ENCODE measurements around the gene KLHL29. TPM values are rescaled to one million over a fixed set of nuclear protein-coding genes. Genes with fewer than 3 reads are reported as not detected.

Gene KLHL29
- total RNA-seq, 2 donors from 2014 or later = 2.0 to 4.2 TPM

DNA sequence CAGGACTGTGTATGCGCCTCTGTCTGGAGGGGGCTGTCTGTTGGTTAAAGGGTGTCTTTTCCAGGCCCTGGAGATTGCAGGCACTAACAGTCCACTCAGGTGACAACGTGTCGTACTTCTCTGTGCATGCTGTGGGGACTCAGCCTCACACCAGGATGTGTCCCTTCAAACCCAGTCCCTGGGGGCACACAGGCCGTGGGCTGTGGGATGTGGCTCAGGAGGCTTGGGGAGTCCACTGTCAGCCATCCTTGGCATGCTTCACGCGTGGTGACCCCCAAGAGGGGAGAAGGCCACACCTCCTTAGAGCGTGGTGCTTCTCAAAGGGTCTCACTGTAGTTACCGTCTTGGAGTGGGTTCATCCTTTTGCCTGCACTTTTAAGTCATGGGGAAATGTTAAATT lies 127.8 kb downstream of the KLHL29 start:
- TF ChIP-seq, protein P1, sequence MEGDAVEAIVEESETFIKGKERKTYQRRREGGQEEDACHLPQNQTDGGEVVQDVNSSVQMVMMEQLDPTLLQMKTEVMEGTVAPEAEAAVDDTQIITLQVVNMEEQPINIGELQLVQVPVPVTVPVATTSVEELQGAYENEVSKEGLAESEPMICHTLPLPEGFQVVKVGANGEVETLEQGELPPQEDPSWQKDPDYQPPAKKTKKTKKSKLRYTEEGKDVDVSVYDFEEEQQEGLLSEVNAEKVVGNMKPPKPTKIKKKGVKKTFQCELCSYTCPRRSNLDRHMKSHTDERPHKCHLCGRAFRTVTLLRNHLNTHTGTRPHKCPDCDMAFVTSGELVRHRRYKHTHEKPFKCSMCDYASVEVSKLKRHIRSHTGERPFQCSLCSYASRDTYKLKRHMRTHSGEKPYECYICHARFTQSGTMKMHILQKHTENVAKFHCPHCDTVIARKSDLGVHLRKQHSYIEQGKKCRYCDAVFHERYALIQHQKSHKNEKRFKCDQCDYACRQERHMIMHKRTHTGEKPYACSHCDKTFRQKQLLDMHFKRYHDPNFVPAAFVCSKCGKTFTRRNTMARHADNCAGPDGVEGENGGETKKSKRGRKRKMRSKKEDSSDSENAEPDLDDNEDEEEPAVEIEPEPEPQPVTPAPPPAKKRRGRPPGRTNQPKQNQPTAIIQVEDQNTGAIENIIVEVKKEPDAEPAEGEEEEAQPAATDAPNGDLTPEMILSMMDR (IDR thresholded peaks at IDR 0.05) = no peak
- H3K36me3 ChIP-seq = no peaks in the 10 kb centered on the region
- DNase-seq (ENCODE audit: low spot score) = no peak
- peaks cover 0 to 6% of the 10 kb centered on the region in 2 donors for H3K4me1 ChIP-seq
- H3K4me3 ChIP-seq = no peak overlapping the region
- no peaks in the 10 kb centered on the region for H3K9me3 ChIP-seq
- H3K27ac ChIP-seq = no peak overlapping the region
- H3K27me3 ChIP-seq = no peaks in the 10 kb centered on the region

DNA sequence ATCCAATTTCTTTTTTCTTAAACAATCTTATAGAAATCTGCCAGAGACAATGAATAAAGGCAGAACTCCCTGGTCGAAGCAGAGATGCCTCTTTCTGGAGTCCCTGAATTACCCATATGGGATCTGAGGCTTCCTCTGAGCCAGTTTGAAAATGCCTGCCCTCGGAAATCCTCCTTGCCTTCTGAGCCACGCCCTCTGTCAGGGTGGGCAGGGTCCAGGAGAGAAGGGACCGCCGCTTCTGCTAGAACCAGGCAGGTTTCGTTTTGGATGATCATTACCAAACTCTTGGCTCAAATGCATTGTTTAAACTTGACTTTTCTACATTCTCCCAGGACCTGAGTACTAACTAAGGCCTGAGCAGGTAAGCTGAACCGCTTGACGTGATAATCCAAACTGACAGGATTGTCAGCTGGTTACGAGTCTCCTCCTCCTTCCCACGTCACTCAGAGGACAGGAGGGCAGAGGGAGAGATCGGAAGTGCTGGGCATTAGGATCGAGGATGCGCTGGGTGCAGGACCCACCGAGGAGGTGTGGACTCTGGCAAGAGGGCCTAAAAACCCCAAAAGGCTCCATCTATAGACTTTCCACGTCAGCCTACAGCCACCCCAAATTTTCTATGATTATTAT lies 128.4 kb downstream of the KLHL29 start:
- DNase-seq (ENCODE audit: low spot score) = no peak
- TF ChIP-seq, protein P1 (IDR thresholded peaks at IDR 0.05) = no peak
- Histone ChIP-seq H3K36me3 (no peaks in the 10 kb centered on the region), H3K27ac (no peak overlapping the region), H3K27me3 (no peaks in the 10 kb centered on the region), H3K4me3 (no peak overlapping the region), H3K4me1 (peaks cover 0 to 5% of the 10 kb centered on the region in 2 donors), H3K9me3 (no peaks in the 10 kb centered on the region)

DNA sequence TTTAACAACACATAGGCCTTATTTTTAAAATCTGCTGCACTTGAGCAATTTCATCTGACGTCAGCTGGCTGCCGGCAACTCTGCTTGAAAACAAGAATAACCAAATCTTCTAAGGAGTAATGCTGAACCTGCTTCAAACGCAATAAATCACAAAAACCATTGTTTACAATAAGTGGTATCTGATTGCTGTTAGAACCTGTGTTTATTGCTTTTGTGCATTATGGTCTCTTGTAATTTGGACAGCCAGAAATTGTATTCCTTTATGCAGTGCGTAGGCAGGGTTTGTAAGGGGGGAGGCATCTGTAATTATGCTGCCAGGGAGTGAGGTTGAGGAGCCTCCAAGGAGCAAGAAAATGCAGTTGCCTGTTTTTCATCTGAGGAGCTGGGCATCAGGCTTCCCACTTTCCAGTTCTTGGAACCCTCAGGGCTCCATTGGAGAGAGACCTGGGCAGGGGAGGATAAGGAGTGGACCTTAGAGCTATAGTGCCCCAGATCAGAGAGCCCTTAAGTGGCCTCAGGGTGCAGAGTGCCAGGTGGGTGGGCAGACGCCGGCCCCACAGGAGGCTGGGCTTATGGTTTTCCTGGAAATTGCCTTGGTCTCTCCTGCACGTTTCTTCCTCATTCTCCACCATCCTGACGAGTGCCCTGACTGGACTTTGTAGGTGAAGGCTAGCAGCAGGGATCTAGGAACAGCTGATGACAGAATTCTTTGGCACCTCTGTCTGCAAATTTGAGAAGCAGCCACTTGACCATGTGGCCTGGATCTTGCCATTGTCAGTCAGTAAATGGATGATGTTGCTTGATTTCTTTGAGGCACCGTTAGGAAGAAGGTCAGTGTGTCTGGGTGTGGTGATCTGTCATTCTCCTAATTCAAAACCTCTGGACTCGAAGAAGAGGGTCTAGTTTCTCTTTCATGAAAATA lies 129.2 kb downstream of the KLHL29 start:
- H3K4me3 ChIP-seq = no peak overlapping the region
- no peaks in the 10 kb centered on the region for H3K36me3 ChIP-seq
- H3K27ac ChIP-seq = no peak overlapping the region
- no peak for DNase-seq (ENCODE audit: low spot score)
- no peaks in the 10 kb centered on the region for H3K9me3 ChIP-seq
- TF ChIP-seq, protein P1 (IDR thresholded peaks at IDR 0.05) = no peak
- no peaks in the 10 kb centered on the region for H3K27me3 ChIP-seq
- peaks cover 0 to 5% of the 10 kb centered on the region in 2 donors for H3K4me1 ChIP-seq

DNA sequence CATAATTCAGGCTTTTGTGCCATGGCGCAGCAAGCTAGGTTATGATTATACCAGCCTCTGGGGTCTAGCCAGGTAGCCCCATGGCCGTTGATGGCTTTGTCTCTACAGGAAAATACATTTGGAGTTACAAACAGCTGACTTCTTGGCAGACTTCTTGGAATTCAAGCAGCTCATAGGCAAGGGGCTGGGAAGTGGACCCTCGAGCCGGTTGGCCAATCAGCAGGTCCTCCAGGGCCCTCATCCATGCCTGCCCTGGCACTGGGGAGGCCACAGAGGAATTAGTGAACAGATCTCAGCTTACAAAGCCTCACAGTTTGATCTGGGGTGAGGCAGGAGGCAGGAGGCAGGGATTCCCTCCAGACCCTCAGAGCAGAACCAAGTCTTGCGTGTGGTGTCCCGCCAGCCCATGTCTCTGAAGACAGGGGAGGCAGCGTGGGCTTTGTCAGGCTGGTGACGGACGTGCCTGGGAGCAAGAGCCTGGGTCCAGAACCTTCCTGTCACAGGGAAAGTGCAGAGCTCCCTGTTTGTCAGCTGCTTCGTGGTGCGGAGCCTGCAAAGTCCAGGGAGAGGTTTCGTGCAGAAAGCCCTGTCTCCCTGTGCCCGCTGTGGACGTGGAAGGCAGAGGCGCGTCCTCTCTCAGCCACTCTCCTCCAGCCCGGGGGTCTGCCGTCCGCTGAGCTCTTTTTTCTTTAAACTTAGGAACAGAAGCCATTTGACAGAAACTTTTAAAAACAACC lies 131.7 kb downstream of the KLHL29 start:
- Histone ChIP-seq H3K4me1 (peaks cover 0 to 12% of the 10 kb centered on the region in 2 donors), H3K27me3 (no peaks in the 10 kb centered on the region), H3K4me3 (no peak overlapping the region), H3K36me3 (no peaks in the 10 kb centered on the region), H3K27ac (no peak overlapping the region), H3K9me3 (no peaks in the 10 kb centered on the region)
- TF ChIP-seq, protein P1 (IDR thresholded peaks at IDR 0.05) = no peak
- no peak for DNase-seq (ENCODE audit: low spot score)

DNA sequence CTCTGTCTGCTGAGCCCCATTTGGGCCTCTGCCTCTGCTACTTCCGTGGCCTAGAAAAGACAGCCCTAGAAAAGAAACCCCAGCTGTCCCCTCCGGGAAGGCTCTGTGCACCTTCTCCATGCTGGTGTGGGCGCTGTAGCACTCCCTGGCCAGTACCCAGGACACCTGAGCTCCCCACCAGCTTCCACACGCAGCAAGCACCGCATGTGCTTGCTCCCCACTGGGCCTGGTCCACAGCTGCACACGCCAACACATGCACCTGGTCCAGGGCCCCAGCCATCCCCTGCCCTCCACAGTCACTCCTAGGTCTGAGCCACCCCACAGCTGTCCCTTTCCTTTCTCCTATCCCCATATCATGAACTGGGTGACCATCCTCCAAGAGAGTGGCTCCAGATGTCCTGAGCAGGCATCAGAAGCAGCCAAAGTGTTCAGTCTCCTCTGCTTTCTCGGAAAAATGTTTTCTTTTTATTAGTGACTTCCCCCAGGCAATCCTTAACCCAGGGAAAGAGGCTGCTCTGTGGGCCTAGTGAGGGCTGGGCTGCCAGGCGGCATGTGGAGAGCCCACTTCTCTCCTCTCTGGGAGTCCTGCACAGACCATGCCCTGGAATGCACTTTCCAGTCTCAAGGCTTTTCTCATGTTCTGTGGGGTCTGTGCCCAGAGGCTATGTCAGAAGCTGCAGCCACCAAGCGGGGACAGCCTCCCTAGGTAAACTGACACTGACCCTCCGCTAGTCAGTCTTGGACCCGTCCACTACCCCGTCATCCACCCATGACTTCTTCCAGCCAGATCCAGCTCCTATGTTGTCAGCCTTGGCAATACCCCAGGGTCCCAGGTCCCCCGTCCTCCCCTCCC lies 133.7 kb downstream of the KLHL29 start:
- Histone ChIP-seq H3K4me3 (no peak overlapping the region), H3K27ac (no peak overlapping the region), H3K9me3 (no peaks in the 10 kb centered on the region), H3K27me3 (no peaks in the 10 kb centered on the region), H3K36me3 (no peaks in the 10 kb centered on the region), H3K4me1 (peaks cover 0 to 16% of the 10 kb centered on the region in 2 donors)
- TF ChIP-seq, protein P1 (IDR thresholded peaks at IDR 0.05) = no peak
- no peak for DNase-seq (ENCODE audit: low spot score)
